ENCODE results near the gene TMIGD3.

The TMIGD3 gene

GRCh38 chr1:111450185-111450584 lies 53.2 kb downstream of the TMIGD3 start:
- ChIA-PET POLR2A (no interaction called here), CTCF (no interaction called here)
- no peak for DNase-seq (ENCODE audit: extremely low spot score)
- TF ChIP-seq FOXK2 (IDR thresholded peaks at IDR 0.05) = no peak
- no peak for TF ChIP-seq ELF4 (IDR thresholded peaks at IDR 0.05)
- no peak for TF ChIP-seq ARNT (IDR thresholded peaks at IDR 0.05)
- no peak for TF ChIP-seq SP1 (IDR thresholded peaks at IDR 0.05)
- no peak for TF ChIP-seq CTBP1 (IDR thresholded peaks at IDR 0.05; ENCODE audit: borderline replicate concordance)
- TF ChIP-seq NFRKB (IDR thresholded peaks at IDR 0.05) = no peak
- no peak for TF ChIP-seq SUZ12 (IDR thresholded peaks at IDR 0.05)
- TF ChIP-seq ZNF384 (IDR thresholded peaks at IDR 0.05) = no peak
- TF ChIP-seq BHLHE40 (IDR thresholded peaks at IDR 0.05; ENCODE audit: borderline replicate concordance) = no peak
- no peak for TF ChIP-seq TARDBP (IDR thresholded peaks at IDR 0.05)
- TF ChIP-seq PKNOX1 (IDR thresholded peaks at IDR 0.05) = no peak
- TF ChIP-seq FOXM1 (IDR thresholded peaks at IDR 0.05; ENCODE audit: borderline replicate concordance) = no peak
- no peak for TF ChIP-seq L3MBTL2 (conservative IDR thresholded peaks at IDR 0.05)
- TF ChIP-seq HDGF (IDR thresholded peaks at IDR 0.05; ENCODE audit: borderline replicate concordance) = no peak
- no peak for TF ChIP-seq LEF1 (IDR thresholded peaks at IDR 0.05; ENCODE audit: borderline replicate concordance)

GRCh38 chr1:111449703-111450017 lies 53.8 kb downstream of the TMIGD3 start:
- POLR2A ChIA-PET = no interaction called here
- TF ChIP-seq LEF1 (IDR thresholded peaks at IDR 0.05; ENCODE audit: borderline replicate concordance) (no peak), FOXA1 (IDR thresholded peaks at IDR 0.05) (no peak), ELF4 (IDR thresholded peaks at IDR 0.05) (no peak), BHLHE40 (IDR thresholded peaks at IDR 0.05; ENCODE audit: borderline replicate concordance) (no peak), NFRKB (IDR thresholded peaks at IDR 0.05) (no peak), HDGF (IDR thresholded peaks at IDR 0.05; ENCODE audit: borderline replicate concordance) (no peak), SUZ12 (IDR thresholded peaks at IDR 0.05) (no peak), TARDBP (IDR thresholded peaks at IDR 0.05) (no peak), PKNOX1 (IDR thresholded peaks at IDR 0.05) (no peak), L3MBTL2 (conservative IDR thresholded peaks at IDR 0.05) (no peak), SP1 (IDR thresholded peaks at IDR 0.05) (no peak), ZNF384 (IDR thresholded peaks at IDR 0.05) (no peak), FOXM1 (IDR thresholded peaks at IDR 0.05; ENCODE audit: borderline replicate concordance) (no peak), CTBP1 (IDR thresholded peaks at IDR 0.05; ENCODE audit: borderline replicate concordance) (no peak), ARNT (IDR thresholded peaks at IDR 0.05) (no peak)
- CTCF ChIA-PET = no interaction called here
- no peak for DNase-seq (ENCODE audit: extremely low spot score)

- TF ChIP-seq SP1 (IDR thresholded peaks at IDR 0.05) (peak; percentile 66; the same call in 1 of the 2 replicates), HDGF (IDR thresholded peaks at IDR 0.05; ENCODE audit: borderline replicate concordance) (no peak), FOXM1 (IDR thresholded peaks at IDR 0.05; ENCODE audit: borderline replicate concordance) (no peak), TARDBP (IDR thresholded peaks at IDR 0.05) (no peak), ELF4 (IDR thresholded peaks at IDR 0.05) (no peak), CTBP1 (IDR thresholded peaks at IDR 0.05; ENCODE audit: borderline replicate concordance) (no peak), L3MBTL2 (conservative IDR thresholded peaks at IDR 0.05) (peak; percentile 61), NFRKB (IDR thresholded peaks at IDR 0.05) (peak; percentile 87), ARNT (IDR thresholded peaks at IDR 0.05) (no peak), LEF1 (IDR thresholded peaks at IDR 0.05; ENCODE audit: borderline replicate concordance) (no peak), FOXK2 (IDR thresholded peaks at IDR 0.05) (no peak), PKNOX1 (IDR thresholded peaks at IDR 0.05) (0 out of 2 replicates have a peak, but pooled peaks have one; percentile 19), ZNF384 (IDR thresholded peaks at IDR 0.05) (peak; percentile 94), SUZ12 (IDR thresholded peaks at IDR 0.05) (no peak), FOXA1 (IDR thresholded peaks at IDR 0.05) (no peak), BHLHE40 (IDR thresholded peaks at IDR 0.05; ENCODE audit: borderline replicate concordance) (no peak)
- DNase-seq (ENCODE audit: extremely low spot score) = peak; percentile 100
- CTCF ChIA-PET = no interaction called here
- POLR2A ChIA-PET = interaction anchor here (0.7 to 1.8 kb wide), 4 partner anchors 12 to 306 kb away, joined by 3 to 10 read pairs (median 4); partner anchors contain the start of gene DDX20
Measured at GRCh38 chr1:111448918-111449702, 54.3 kb downstream of the TMIGD3 start, which contains the start of the genes ATP5PB and WDR77. ATP5PB (plus strand) TSS chr1:111449464; CDS start chr1:111449542, 78 bp downstream. WDR77 (minus strand) TSS chr1:111449256; CDS start chr1:111449169, 87 bp downstream.

- ChIA-PET CTCF (no interaction called here), POLR2A (interaction anchor here (0.7 to 1.8 kb wide), 4 partner anchors 11 to 307 kb away, joined by 3 to 10 read pairs (median 4); partner anchors contain the start of gene DDX20)
- peak; percentile 23 for DNase-seq (ENCODE audit: extremely low spot score)
- no peak for TF ChIP-seq FOXK2 (IDR thresholded peaks at IDR 0.05)
Measured at GRCh38 chr1:111448482-111448917, 54.9 kb downstream of the TMIGD3 start.

- CTCF ChIA-PET = interaction anchor here (0.7 kb wide), 1 partner anchor 61 kb away, joined by 3 read pairs; no protein-coding TSS in a partner anchor
- POLR2A ChIA-PET = interaction anchor here (1.8 kb wide), 1 partner anchor 10 kb away, joined by 10 read pairs; no protein-coding TSS in a partner anchor
- TF ChIP-seq FOXM1 (IDR thresholded peaks at IDR 0.05; ENCODE audit: borderline replicate concordance) = no peak
- TF ChIP-seq SUZ12 (IDR thresholded peaks at IDR 0.05) = no peak
- no peak for TF ChIP-seq ARNT (IDR thresholded peaks at IDR 0.05)
- no peak for TF ChIP-seq SP1 (IDR thresholded peaks at IDR 0.05)
- TF ChIP-seq BHLHE40 (IDR thresholded peaks at IDR 0.05; ENCODE audit: borderline replicate concordance) = no peak
- no peak for TF ChIP-seq CTBP1 (IDR thresholded peaks at IDR 0.05; ENCODE audit: borderline replicate concordance)
- no peak for TF ChIP-seq LEF1 (IDR thresholded peaks at IDR 0.05; ENCODE audit: borderline replicate concordance)
- TF ChIP-seq ZNF384 (IDR thresholded peaks at IDR 0.05) = no peak
- no peak for TF ChIP-seq FOXA1 (IDR thresholded peaks at IDR 0.05)
- TF ChIP-seq NFRKB (IDR thresholded peaks at IDR 0.05) = no peak
- DNase-seq (ENCODE audit: extremely low spot score) = no peak
Measured at GRCh38 chr1:111446967-111447892, 56.2 kb downstream of the TMIGD3 start.
